ENCODE results near the gene RNF145. TPM values are rescaled to one million over a fixed set of nuclear protein-coding genes. Genes with fewer than 3 reads are reported as not detected.
A peak's percentile ranks its signal among the peaks of the same experiment; 100 is the strongest.

Gene RNF145
- total RNA-seq, 6 experiments from 2014 or later = 69.8 to 88.1 (median 78.6) TPM

DNA sequence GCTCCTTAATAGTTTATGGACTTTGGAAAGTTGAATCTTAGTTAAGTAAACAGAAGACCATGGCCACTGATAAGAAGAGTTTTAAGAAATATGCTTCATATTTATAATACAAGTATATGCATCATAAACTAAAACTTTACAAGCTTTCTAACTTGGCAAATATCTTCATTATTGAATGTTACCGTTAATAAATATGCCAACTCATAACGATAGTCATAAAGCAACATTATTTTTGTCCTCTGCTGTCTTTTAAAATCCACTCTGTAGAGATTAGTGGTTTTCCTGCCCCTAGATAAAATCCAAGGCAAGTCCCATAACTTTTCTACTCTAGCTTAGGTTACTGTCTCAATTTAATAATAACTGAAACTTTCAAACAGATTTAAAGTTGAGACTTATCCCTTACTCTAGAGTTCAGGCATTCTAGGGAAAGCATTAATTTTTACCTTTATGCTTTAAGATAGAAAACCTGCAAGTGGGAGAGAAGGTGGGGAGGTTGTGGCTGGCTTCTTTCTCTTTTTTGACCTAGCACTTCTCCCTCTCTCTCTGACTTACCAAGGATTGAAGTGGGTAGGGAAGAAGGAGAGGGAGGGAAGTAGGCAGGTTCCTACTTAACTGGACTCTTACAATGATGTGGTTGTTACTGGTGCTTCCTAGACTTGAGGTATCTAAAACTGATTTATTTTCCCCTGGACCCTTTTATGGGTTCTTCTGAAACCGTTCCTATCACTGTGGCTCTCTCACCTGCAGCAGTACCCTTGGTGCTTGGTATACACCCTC, 29.6 kb downstream of the RNF145 start:
- peaks cover 94% of the 10 kb centered on the region for H3K4me1 Mint-ChIP-seq (ENCODE audit: low read depth)
- H3K27ac Mint-ChIP-seq = peak overlapping the region; percentile 97
- no peak for TF ChIP-seq CTCF (IDR thresholded peaks at IDR 0.05)
- H3K27me3 Mint-ChIP-seq (ENCODE audit: insufficient read depth) = no peaks in the 10 kb centered on the region; the same call in 1 of the 2 replicates
- H3K9me3 Mint-ChIP-seq = no peaks in the 10 kb centered on the region
- H3K4me3 Mint-ChIP-seq = peak overlapping the region; percentile 75
- DNase-seq = no peak
- H3K36me3 Mint-ChIP-seq (ENCODE audit: low read depth) = peaks cover 27% of the 10 kb centered on the region; the same call in 1 of the 2 replicates

DNA sequence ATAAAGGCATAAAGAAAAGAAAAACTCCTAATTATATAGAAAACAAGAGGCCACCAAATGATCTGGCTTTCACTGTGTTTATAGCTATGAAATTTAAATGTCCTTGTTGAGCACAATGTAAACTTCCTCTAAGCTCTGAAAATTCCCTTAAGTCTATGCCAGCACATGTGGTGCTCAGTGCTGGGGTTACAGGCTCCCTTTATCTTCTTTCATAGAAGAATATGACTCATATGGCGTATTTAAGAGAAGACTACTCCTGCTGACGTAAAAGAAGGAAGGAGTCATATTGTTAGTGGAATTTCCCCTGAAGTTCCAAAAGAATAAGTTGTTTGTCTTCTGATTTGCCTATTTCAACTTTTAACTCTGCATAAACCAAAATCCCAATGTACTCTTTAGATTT, 30.4 kb downstream of the RNF145 start:
- H3K4me1 Mint-ChIP-seq (ENCODE audit: low read depth) = peaks cover 94% of the 10 kb centered on the region
- no peaks in the 10 kb centered on the region for H3K9me3 Mint-ChIP-seq
- no peaks in the 10 kb centered on the region; the same call in 1 of the 2 replicates for H3K27me3 Mint-ChIP-seq (ENCODE audit: insufficient read depth)
- H3K36me3 Mint-ChIP-seq (ENCODE audit: low read depth) = peaks cover 27% of the 10 kb centered on the region
- peak overlapping the region; percentile 75 for H3K4me3 Mint-ChIP-seq
- DNase-seq = peak; percentile 91
- H3K27ac Mint-ChIP-seq = peak overlapping the region; percentile 97
- TF ChIP-seq CTCF (IDR thresholded peaks at IDR 0.05) = no peak

DNA sequence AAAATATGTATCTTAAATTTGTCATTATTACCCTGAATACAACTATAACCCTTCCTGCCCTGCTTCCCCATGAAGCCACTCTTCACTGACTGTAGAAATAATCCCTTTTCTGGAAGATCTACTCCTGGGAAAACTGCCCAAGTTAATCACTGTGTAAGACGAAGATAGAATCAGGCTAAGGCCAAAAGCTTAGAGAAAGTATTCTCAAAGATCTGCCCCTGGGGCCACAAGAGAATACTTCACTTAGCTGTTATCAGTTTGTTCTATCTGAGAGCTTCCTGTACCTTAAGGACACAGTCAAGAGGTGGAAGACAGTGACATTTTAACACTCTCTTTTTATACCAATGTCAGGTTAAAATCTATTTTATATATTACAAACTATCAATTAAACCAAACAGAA, 33.8 kb downstream of the RNF145 start:
- Mint-ChIP-seq H3K36me3 (ENCODE audit: low read depth) (peaks cover 34% of the 10 kb centered on the region), H3K4me3 (peak overlapping the region; percentile 29), H3K9me3 (no peaks in the 10 kb centered on the region), H3K27me3 (ENCODE audit: insufficient read depth) (no peaks in the 10 kb centered on the region; the same call in 1 of the 2 replicates), H3K27ac (peak overlapping the region; percentile 83), H3K4me1 (ENCODE audit: low read depth) (peaks cover 65% of the 10 kb centered on the region)
- DNase-seq = peak; percentile 58
- no peak for TF ChIP-seq CTCF (IDR thresholded peaks at IDR 0.05)

- Mint-ChIP-seq H3K4me1 (ENCODE audit: low read depth) (peaks cover 56% of the 10 kb centered on the region), H3K4me3 (peak overlapping the region; percentile 31; the same call in 1 of the 2 replicates), H3K27ac (peak overlapping the region; percentile 83), H3K36me3 (ENCODE audit: low read depth) (peaks cover 35% of the 10 kb centered on the region), H3K9me3 (no peaks in the 10 kb centered on the region), H3K27me3 (ENCODE audit: insufficient read depth) (no peaks in the 10 kb centered on the region; the same call in 1 of the 2 replicates)
- no peak for TF ChIP-seq CTCF (IDR thresholded peaks at IDR 0.05)
- no peak for DNase-seq
Observed at GRCh38 chr5:159174511-159175168, 34.7 kb downstream of the RNF145 start.

- TF ChIP-seq CTCF (IDR thresholded peaks at IDR 0.05) = no peak
- peaks cover 33% of the 10 kb centered on the region for H3K4me1 Mint-ChIP-seq (ENCODE audit: low read depth)
Observed at GRCh38 chr5:159171274-159171673, 38.1 kb downstream of the RNF145 start.

More at GRCh38 chr5:159171274-159171673, 38.1 kb downstream of the RNF145 start:
- no peak for DNase-seq
- Mint-ChIP-seq H3K27me3 (ENCODE audit: insufficient read depth) (no peaks in the 10 kb centered on the region), H3K9me3 (no peaks in the 10 kb centered on the region), H3K36me3 (ENCODE audit: low read depth) (peaks cover 46% of the 10 kb centered on the region), H3K4me3 (no peak overlapping the region), H3K27ac (peak overlapping the region; percentile 40; the same call in 1 of the 2 replicates)

Data from HFFc6 (cell line).